ENCODE results near the gene PPP2R2B.

PPP2R2B gene

DNA sequence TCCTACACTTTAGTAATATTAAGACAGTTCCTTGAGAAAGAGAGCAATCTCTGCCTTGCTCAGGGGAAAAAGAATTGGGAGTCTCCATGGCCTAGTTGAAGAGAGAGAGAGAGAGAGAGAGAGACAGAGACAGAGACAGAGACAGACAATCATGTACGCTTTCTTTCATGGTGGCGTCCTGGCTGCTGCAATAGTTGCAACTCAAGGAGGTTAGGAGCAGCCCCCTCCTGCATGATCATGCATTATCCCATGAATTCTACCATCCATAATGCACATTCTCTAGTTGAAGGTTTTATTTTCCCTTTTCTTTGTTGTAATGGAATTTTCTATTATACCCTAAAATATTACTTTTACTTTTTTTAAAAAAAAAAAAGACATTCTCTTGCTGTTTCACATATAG is 50.7 kb downstream of the PPP2R2B start:
- DNase-seq (ENCODE audit: low read depth in 2 of 2): no peak

GRCh38 chr5:146825033-146825432 is 53.5 kb downstream of the PPP2R2B start:
- no peak for DNase-seq (ENCODE audit: low read depth in 2 of 2)

DNA sequence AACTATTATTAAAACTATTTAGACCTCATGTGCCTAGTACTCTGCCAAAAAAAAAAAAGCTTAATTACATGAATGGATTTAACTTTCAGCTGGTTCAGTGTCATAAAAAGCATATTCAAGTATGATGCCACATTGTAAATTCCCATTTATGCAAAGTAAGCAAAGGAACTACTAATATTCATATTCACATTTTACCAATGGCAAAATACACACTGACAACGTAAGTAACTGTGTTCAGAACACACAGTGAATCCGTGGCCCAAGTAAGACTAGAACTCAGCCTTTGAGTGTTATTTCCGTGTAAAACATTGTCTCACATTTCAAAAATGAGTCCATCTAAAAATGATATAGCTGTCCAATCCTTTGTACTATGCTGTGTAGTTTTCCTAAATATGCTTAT is 56.8 kb downstream of the PPP2R2B start:
- no peak for DNase-seq (ENCODE audit: low read depth in 2 of 2)

DNA sequence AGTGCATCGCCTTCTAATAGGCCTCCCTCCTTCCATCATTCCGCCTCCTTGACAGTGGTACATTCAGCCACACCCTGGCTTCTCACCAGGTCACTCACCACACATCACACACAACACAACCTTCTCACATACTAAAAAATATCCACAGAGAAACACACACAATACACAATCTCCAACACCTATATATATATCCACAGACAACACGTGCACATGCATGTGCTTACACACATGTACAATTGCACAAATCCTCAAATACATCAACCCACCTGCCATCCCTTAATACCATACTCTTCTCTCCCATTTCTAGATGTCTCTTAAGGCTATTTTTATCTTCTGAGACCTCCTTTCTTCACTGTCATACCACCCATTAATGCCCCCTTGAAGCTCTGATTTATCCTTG is 57.6 kb downstream of the PPP2R2B start:
- no peak for DNase-seq (ENCODE audit: low read depth in 2 of 2)

DNA sequence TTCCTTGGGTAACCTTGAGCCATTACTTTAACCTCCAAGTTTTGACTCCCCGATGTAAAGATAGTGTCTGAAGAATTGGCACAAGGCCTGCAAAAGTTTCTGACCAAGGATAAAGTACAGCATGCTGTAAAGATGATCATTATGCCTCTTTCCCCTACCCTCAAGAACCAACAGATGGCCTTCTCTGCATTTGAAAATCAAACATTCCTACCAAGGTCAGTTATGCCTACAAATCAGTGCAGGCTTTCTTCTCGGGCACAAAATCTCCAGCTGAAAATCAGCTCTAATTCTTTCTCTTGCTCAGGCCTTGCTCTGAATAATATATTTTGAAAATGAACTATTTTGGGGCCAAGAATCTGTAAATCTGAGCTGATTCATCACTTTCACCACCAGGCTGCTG is 59.7 kb downstream of the PPP2R2B start:
- DNase-seq (ENCODE audit: low read depth in 2 of 2): no peak

DNA sequence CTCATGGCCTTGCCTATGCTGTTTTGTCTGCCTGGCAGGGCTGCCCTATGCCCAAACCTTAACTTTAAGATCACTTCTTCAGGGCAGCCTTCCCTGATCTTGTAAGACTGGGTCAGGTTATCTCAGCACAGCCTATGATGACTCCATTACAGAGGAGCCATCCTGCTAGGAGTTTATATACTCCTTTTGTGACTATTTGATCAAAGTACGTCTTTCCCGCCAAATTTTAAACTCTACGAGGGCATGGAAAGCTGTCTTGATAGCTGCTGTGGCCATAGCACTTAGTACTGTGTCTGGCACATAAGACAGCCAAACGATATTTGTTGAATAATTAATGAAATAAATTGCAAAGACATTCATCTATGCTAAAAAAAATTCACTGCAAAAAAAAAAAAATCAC is 60.6 kb downstream of the PPP2R2B start:
- DNase-seq (ENCODE audit: low read depth in 2 of 2): no peak

DNA sequence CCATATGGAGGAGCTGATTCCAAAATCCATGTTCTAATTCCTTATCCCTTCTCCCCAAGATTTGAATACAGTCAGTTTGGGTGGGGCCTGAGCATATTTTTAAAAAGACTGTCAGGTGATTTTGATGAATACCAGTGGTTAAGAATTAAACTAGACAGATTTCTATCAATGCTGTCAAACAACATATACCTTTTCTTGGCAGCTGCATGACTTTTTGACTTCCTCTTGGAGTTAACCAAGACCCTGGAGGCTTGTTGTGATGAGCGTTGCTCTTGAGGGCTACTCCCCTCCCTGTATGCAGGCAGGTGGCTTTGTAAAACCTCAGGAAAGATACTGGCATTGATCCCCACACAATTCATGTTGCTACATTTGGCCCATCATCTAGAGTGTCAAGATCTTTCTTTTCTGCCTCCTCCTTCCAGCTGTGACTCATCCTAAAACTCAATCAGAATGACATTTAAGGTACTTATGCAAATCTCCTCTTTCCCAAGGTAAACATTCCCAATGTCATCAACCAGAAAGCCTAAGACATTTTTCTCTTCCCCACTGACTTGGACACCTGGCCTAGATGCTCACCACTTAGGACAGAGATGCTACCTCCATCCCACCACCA is 61.7 kb downstream of the PPP2R2B start:
- DNase-seq (ENCODE audit: low read depth in 2 of 2): no peak

DNA sequence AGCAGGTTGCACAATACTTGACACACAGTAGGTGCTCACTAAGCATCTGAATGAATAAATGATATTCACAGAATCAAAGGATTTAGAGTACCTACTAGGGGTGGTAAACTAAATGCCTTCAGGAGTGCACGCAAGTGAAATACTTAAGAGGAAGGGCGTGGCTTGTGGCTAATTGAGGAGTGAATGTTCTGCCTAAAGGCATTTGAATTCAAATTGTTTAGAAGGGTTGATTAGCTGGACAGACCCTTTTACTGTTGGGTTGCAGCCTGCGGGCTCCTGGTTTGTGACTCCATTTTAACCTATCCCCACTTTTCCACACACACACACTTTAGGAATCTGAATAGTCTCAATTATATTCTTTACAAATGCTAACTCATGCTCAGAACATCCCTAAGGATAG is 63.1 kb downstream of the PPP2R2B start:
- no peak for DNase-seq (ENCODE audit: low read depth in 2 of 2)

DNA sequence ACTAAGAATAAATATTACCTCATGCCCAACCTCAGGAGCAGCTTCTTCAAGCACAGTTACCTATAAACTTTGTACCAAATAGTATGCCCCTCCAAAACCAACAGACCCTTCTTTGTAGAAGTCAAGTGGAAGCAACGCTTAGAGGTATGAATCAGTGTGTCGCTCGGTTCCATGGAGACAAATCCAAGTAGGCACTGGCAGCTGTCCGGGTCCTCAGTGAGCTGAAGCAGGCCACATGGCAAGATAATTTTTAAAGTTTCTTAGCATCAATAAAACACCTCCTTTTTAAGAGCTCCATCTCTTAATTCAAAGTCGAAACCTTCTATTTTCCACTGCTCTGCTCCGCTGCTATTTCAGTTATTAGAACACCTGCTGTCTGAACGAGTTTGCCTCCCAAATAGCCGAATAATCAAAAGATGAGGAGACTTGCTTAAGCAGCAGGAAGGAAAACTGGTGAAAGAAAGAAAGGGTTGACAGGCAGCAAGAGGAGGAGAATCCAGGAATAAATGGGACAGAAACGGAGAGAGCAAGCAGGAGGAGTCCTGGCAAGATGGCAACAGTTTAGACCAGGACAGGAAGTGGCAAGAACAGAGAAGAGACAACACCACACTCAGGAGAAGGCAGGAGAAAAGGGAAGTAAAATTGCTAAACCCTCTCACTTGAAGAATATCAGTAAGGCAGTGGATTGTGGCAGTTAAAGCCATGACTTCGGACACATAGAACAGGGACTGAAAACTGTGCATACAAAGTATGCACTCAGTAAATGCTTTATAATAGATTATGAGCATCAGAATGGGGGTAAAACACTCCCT is 65.0 kb downstream of the PPP2R2B start:
- DNase-seq (ENCODE audit: low read depth in 2 of 2): no peak

GRCh38 chr5:146805081-146805480 is 73.5 kb downstream of the PPP2R2B start:
- no peak for DNase-seq (ENCODE audit: low read depth in 2 of 2)

GRCh38 chr5:146802945-146803522 is 75.5 kb downstream of the PPP2R2B start:
- DNase-seq (ENCODE audit: low read depth in 2 of 2): no peak

DNA sequence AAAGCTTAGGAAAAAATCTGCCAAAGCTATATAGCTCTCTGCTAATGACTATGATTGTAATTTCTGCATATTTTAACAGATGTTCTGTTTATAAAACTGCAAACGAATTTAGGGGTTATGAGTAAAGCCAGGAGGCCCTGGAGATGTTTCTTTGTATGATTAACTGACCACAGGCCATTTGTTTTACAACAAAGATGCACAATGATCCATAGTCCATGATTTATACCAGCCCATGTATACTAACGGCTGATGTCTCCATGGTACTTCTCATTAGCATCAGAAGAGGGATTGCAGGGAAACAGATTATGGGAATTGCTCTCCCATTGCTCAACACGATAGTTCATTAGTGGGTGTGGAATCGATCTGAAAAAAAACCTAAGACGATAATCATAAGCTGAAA is 78.9 kb downstream of the PPP2R2B start:
- DNase-seq (ENCODE audit: low read depth in 2 of 2): no peak

GRCh38 chr5:146799231-146799630 is 79.3 kb downstream of the PPP2R2B start:
- no peak for DNase-seq (ENCODE audit: low read depth in 2 of 2)

DNA sequence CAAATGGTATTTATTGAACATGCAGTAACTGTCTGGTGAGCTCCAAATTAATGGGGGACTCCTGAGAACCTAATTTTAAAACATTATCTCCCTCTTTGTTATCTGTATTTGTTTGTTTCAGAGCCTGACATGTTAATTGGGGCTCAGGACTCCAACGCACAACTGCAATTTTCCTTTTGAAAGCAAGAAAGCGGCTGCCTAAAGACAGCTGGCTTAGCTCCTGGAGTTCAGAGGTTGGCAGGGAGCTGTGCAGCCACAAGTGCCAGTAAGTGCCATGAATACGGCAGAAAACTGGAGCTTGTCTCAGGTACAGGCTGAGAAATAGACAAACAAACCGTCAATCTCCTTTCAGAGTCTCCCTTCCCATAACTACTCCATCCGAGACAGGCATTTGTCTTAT is 80.9 kb downstream of the PPP2R2B start:
- DNase-seq (ENCODE audit: low read depth in 2 of 2): no peak

DNA sequence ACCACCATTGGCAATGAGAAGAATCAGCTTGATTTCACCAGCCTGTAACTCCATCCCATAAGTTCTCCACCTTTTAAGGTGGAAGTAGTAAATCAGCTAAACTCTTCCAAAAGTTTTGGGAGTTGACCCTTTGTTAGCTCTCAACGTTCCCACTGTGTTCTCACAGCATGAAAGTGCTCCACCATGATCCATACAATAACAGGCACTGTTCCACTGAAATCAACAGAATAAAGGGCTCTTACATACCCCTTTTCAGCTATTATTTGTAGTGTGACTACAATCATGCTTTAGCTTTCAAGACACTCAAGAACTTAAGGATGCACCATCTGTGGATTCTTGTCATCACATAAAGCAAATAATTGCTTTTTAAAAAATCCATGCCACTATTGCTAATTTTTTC is 81.6 kb downstream of the PPP2R2B start:
- no peak for DNase-seq (ENCODE audit: low read depth in 2 of 2)

DNA sequence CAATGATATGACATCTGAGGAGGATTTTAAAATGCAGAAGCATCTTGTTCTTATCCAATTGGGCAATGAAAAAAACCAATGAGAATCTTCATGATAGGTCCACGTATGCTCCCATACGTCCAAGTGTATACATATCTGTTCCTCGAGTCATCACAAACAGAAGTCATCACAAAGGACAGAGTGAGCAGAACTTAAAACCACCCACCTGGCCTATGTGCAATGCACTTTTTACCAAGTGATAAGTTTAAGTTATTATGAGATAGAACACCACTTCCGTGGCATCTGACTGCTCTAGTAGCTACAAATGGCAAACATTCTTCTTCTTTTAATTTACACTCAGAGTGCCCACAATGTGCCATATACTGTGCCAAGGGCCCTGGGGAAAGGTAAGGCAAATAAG is 82.4 kb downstream of the PPP2R2B start:
- no peak for DNase-seq (ENCODE audit: low read depth in 2 of 2)

GRCh38 chr5:146794326-146795029 is 84.1 kb downstream of the PPP2R2B start:
- no peak for DNase-seq (ENCODE audit: low read depth in 2 of 2)

DNA sequence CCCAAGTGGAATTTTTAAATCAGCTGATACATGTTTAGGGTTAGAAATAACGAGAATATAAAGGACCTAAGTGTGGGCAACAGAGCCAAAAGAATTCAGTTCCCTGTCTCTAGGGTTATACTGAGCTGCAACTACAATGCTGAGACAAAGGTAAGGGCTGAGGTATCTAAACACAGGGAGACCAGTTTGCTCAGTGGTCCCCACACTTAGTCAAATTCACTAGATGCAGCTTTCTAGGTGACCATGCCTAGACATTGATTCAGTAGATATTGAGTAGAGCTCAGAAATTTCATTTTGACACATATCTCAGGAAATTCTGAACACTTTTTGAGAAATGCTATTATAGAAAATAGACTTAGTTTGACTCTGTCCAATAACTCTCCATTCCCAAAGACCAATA is 84.8 kb downstream of the PPP2R2B start:
- DNase-seq (ENCODE audit: low read depth in 2 of 2): no peak

- no peak for DNase-seq (ENCODE audit: low read depth in 2 of 2)
Measured at GRCh38 chr5:146791471-146791870, 87.1 kb downstream of the PPP2R2B start.

- DNase-seq (ENCODE audit: low read depth in 2 of 2): no peak
Measured at GRCh38 chr5:146789712-146790653, 88.6 kb downstream of the PPP2R2B start.

GRCh38 chr5:146788898-146789297 is 89.7 kb downstream of the PPP2R2B start:
- no peak for DNase-seq (ENCODE audit: low read depth in 2 of 2)

DNA sequence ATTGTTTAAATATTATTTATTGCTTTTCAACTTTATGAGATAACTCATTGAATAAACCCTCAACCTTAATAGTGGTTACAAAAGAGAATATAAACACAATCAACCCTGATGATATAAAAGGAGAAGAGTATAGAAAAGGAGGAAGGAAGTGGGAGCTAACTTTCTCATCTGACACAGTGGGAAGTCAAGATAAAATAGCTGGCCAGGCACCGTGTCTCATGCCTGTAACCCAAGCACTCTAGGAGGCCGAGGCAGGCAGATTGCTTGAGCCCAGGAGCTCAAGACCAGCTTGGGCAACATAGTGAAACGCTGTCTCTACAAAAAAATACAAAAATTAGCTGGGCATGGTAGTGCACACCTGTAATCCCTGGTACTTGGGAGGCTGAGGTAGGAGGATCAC is 93.5 kb downstream of the PPP2R2B start:
- no peak for DNase-seq (ENCODE audit: low read depth in 2 of 2)

Measured in activated CD8-positive, alpha-beta memory T cell treated with anti-CD3 and anti-CD28 coated beads for 4 hours (primary cell).